GM12874 (cell line): ENCODE data around the gene RBMS3.

Experiments used
- TF ChIP-seq, protein P1 (sequence below): IDR thresholded peaks from 2 replicates; pipeline ENCODE4 v1.5.1; 2011; ENCODE audit warnings: low read depth, mild to moderate bottlenecking, control low read depth, low read length, moderate library complexity; ENCODE audit not compliant: insufficient read depth

Gene RBMS3

GRCh38 chr3:29695643-29696198 lies 414.9 kb downstream of the RBMS3 start:
- TF ChIP-seq, protein P1, sequence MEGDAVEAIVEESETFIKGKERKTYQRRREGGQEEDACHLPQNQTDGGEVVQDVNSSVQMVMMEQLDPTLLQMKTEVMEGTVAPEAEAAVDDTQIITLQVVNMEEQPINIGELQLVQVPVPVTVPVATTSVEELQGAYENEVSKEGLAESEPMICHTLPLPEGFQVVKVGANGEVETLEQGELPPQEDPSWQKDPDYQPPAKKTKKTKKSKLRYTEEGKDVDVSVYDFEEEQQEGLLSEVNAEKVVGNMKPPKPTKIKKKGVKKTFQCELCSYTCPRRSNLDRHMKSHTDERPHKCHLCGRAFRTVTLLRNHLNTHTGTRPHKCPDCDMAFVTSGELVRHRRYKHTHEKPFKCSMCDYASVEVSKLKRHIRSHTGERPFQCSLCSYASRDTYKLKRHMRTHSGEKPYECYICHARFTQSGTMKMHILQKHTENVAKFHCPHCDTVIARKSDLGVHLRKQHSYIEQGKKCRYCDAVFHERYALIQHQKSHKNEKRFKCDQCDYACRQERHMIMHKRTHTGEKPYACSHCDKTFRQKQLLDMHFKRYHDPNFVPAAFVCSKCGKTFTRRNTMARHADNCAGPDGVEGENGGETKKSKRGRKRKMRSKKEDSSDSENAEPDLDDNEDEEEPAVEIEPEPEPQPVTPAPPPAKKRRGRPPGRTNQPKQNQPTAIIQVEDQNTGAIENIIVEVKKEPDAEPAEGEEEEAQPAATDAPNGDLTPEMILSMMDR, result no peak

DNA sequence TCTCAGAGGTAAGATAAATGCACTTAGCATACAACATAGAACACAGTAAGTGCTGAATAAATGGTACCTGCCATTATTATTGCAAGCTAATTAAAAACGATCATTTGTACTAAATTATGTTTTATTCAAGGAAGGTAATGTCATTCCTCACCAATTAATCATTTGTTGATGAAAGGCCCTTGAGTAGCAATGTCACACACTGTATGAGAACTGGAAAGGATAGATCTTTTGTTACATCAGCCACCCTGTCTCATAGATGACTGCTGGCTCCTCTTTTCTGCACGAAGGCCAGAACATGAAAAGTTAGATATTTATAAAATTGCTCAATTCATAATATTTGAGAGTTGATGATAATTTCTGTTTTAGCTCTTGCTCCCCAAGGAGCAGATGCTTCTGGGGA lies 415.4 kb downstream of the RBMS3 start:
- TF ChIP-seq, protein P1, result no peak

DNA sequence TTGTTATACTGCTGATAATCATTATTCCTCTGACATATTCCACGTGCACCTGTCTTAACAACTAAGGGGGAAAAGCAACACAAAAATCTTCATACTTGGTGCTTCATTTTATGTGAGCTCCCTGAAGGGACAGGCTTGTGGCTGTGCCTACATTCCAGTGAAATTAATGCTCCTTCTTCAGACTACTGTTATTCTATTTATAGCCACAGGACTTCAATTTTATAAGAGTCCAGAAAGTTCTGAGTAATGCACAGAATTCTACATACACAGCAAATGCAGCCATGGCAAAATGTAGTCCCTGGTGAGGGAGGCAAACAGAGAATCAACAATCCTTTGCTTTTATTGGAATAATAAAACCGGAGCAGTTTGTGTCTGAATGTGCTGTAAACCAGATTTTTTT lies 417.1 kb downstream of the RBMS3 start:
- TF ChIP-seq, protein P1, result no peak

GRCh38 chr3:29700256-29700655 lies 419.4 kb downstream of the RBMS3 start:
- TF ChIP-seq, protein P1, result no peak

GRCh38 chr3:29701326-29701983 lies 420.6 kb downstream of the RBMS3 start:
- TF ChIP-seq, protein P1, result no peak

DNA sequence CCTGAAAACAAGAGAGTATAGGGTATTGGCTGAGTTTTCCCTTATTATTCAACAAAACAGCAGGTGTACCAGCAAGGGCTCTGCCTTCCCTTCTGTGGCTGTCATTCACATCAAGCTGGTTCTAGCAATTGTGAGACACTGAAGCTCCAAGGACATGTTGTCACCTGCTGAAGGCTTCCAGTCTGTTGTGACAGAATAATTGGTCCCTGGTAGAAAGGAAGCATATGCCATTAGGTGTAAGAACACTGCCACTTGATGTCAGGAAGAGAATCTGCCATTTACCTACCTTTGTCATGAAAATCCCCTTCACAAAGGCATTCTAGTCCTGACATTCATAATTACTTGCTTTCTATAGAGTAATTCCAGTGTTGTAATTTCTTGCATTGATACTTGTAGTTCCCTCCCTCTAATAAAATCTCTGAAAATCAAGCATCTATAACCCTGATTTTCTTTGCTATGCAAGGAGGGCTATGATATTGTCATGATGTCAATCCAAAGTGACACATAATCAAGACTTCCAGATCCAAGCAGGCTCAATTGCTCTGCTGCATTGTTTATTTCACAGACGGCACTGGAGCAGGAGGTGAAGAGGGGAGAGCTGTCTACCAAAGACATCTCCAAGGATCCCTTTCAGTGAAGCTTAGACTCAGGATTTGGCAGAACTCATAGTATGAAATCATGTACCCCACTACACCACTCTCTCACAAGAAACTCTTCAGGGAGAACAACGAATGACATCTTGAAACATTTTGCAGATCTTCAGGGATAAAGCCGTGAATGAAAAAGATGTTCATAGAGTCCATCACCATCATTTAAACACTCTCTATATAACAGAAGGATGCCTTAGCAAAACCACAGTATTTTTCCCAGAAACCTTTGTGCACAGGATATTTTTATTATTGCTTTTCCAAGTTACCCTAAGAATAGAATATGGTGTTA lies 425.3 kb downstream of the RBMS3 start:
- TF ChIP-seq, protein P1, result no peak

DNA sequence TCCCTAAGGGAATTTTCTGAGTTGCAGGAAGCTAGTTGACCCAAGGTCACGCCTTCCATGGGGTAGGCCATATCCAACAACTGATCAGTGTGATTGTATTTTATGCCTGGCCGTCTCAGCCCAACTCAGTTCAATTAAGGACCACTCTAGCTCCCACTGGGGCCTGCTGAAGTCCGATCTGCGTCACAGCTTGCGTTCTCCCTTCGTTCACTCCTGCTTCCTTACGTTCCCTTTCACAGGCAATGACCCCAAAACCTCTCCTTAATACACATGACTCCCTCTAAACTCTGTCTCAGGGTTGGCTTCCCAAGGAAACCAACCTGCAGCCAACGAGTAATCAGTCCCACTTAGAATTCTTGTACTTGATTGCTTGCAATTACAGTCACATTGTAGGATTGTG lies 428.0 kb downstream of the RBMS3 start:
- TF ChIP-seq, protein P1, result no peak
